ENCODE data around the gene SUPT7L.

DNA sequence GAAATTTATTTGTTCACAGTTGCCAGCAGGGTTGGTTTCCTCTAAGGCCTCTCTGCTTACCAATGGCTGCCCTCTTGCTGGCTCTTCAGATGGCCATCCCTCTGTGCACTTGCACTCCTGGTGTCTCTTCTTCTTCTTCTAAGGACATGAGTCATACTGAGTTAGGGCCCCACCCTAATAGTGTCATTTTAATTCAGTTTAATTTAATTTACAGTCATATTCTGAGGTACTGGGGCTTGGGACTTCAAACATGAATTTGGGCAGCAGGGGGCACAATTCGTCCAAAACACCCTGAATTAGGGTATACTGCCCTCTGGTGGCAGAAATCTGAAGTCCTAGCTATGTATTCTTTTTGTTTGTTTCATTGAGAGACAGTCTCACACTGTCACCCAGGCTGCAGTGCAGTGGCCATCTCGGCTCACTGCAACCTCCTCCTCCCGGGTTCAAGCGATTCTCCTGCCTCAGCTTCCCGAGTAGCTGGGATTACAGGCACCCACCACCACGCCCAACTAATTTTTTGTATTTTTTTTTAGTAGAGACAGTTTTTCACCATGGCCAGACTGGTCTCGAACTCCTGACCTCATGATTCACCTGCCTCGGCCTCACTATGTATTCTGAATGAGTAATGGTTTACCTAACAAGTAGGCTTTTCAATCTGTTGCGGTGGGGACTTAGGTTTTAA, 20.1 kb upstream of the SUPT7L start:
- TF ChIP-seq, protein P1, sequence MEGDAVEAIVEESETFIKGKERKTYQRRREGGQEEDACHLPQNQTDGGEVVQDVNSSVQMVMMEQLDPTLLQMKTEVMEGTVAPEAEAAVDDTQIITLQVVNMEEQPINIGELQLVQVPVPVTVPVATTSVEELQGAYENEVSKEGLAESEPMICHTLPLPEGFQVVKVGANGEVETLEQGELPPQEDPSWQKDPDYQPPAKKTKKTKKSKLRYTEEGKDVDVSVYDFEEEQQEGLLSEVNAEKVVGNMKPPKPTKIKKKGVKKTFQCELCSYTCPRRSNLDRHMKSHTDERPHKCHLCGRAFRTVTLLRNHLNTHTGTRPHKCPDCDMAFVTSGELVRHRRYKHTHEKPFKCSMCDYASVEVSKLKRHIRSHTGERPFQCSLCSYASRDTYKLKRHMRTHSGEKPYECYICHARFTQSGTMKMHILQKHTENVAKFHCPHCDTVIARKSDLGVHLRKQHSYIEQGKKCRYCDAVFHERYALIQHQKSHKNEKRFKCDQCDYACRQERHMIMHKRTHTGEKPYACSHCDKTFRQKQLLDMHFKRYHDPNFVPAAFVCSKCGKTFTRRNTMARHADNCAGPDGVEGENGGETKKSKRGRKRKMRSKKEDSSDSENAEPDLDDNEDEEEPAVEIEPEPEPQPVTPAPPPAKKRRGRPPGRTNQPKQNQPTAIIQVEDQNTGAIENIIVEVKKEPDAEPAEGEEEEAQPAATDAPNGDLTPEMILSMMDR (IDR thresholded peaks at IDR 0.05; ENCODE audit: poor library complexity, severe bottlenecking): peak; percentile 96
- TF ChIP-seq MXI1 (conservative IDR thresholded peaks at IDR 0.05; ENCODE audit: poor library complexity, severe bottlenecking): no peak
- no peak for TF ChIP-seq TAF1 (IDR thresholded peaks at IDR 0.05; ENCODE audit: low read depth)
- peak; percentile 71 for TF ChIP-seq RAD21 (conservative IDR thresholded peaks at IDR 0.05)
- TF ChIP-seq EZH2 (IDR thresholded peaks at IDR 0.05; ENCODE audit: borderline replicate concordance, insufficient read depth, low read length, poor library complexity, severe bottlenecking): no peak
